OCI-M1 (cell line): ENCODE data around the gene NDFIP1.
"Not testable (repeated sequence)": the region's sequence is repeated elsewhere in the genome, so short reads cannot be mapped to it uniquely, and the experiment has no call there.

Experiments
- DNase-seq: peaks from one replicate; lab custom pipeline; 2025; lab: John Stamatoyannopoulos, UW

Gene NDFIP1

GRCh38 chr5:142108432-142109330 is at the start of gene NDFIP1:
Gene NDFIP1 (plus strand): TSS chr5:142108779. CDS start chr5:142108975, 196 bp downstream.
- DNase-seq: peak; percentile 87

- peak; percentile 4 for DNase-seq
Observed at GRCh38 chr5:142059304-142059940, 49.2 kb upstream of the NDFIP1 start.

- DNase-seq: no peak
Observed at GRCh38 chr5:142063376-142063775, 45.2 kb upstream of the NDFIP1 start.

GRCh38 chr5:142063878-142064331 is 44.7 kb upstream of the NDFIP1 start:
- DNase-seq: no peak

- no peak for DNase-seq
Observed at GRCh38 chr5:142065273-142065672, 43.3 kb upstream of the NDFIP1 start.

- no peak for DNase-seq
Observed at GRCh38 chr5:142069606-142070399, 38.8 kb upstream of the NDFIP1 start.

- no peak for DNase-seq
Observed at GRCh38 chr5:142070734-142071133, 37.8 kb upstream of the NDFIP1 start.

- DNase-seq: no peak
Observed at GRCh38 chr5:142072488-142072887, 36.1 kb upstream of the NDFIP1 start.

- DNase-seq: no peak
Observed at GRCh38 chr5:142073362-142073988, 35.1 kb upstream of the NDFIP1 start.

- no peak for DNase-seq
Observed at GRCh38 chr5:142074006-142074405, 34.6 kb upstream of the NDFIP1 start.

GRCh38 chr5:142078221-142078620 is 30.4 kb upstream of the NDFIP1 start:
- no peak for DNase-seq

GRCh38 chr5:142078706-142079105 is 29.9 kb upstream of the NDFIP1 start:
- DNase-seq: no peak

- no peak for DNase-seq
Observed at GRCh38 chr5:142079306-142079721, 29.3 kb upstream of the NDFIP1 start.

- no peak for DNase-seq
Observed at GRCh38 chr5:142080248-142080647, 28.3 kb upstream of the NDFIP1 start.

- DNase-seq: no peak
Observed at GRCh38 chr5:142082182-142082781, 26.3 kb upstream of the NDFIP1 start.

GRCh38 chr5:142086229-142086628 is 22.4 kb upstream of the NDFIP1 start:
- no peak for DNase-seq

- DNase-seq: no peak
Observed at GRCh38 chr5:142086679-142087078, 21.9 kb upstream of the NDFIP1 start.

GRCh38 chr5:142087920-142088679 is 20.5 kb upstream of the NDFIP1 start:
- no peak for DNase-seq

- not testable (repeated sequence) for DNase-seq
Observed at GRCh38 chr5:142088855-142089479, 19.6 kb upstream of the NDFIP1 start.

- DNase-seq: no peak
Observed at GRCh38 chr5:142091012-142091411, 17.6 kb upstream of the NDFIP1 start.
